ENCODE measurements around the gene P2RX4.
A peak's percentile ranks its signal among the peaks of the same experiment; 100 is the strongest.

The P2RX4 gene

GRCh38 chr12:121259074-121259473, 49.1 kb downstream of the P2RX4 start:
- H2AFZ ChIP-seq (ENCODE audit: low read depth), result no peak overlapping the region
- no peaks in the 10 kb centered on the region for H3K36me3 ChIP-seq (ENCODE audit: insufficient read depth)

GRCh38 chr12:121260091-121260490, 50.2 kb downstream of the P2RX4 start:
- Histone ChIP-seq H3K27me3 (ENCODE audit: insufficient read depth, low read depth) (no peaks in the 10 kb centered on the region), H3K4me3 (IDR thresholded peaks at IDR 0.05; ENCODE audit: insufficient read depth, low read depth, low read length) (no peak overlapping the region), H3K4me1 (ENCODE audit: low read depth, poor library complexity, severe bottlenecking) (peaks cover 16% of the 10 kb centered on the region), H3K4me2 (no peak overlapping the region), H3K9ac (no peak overlapping the region), H3K36me3 (ENCODE audit: insufficient read depth) (no peaks in the 10 kb centered on the region), H3K79me2 (ENCODE audit: insufficient read depth, low read depth) (no peaks in the 10 kb centered on the region), H2AFZ (ENCODE audit: low read depth) (no peak overlapping the region), H3K27ac (no peak overlapping the region), H4K20me1 (ENCODE audit: insufficient read depth) (no peaks in the 10 kb centered on the region)
- TF ChIP-seq CTCF (conservative IDR thresholded peaks at IDR 0.05; ENCODE audit: low read depth, low read length), result no peak

More at GRCh38 chr12:121259074-121259473, 49.1 kb downstream of the P2RX4 start:
- Histone ChIP-seq H4K20me1 (ENCODE audit: insufficient read depth) (no peaks in the 10 kb centered on the region), H3K27me3 (ENCODE audit: insufficient read depth, low read depth) (no peaks in the 10 kb centered on the region), H3K4me1 (ENCODE audit: low read depth, poor library complexity, severe bottlenecking) (peaks cover 25% of the 10 kb centered on the region), H3K79me2 (ENCODE audit: insufficient read depth, low read depth) (no peaks in the 10 kb centered on the region), H3K27ac (peak overlapping the region; percentile 13; the same call in 1 of the 2 replicates), H3K4me3 (IDR thresholded peaks at IDR 0.05; ENCODE audit: insufficient read depth, low read depth, low read length) (no peak overlapping the region), H3K4me2 (no peak overlapping the region), H3K9ac (no peak overlapping the region)
- TF ChIP-seq CTCF (conservative IDR thresholded peaks at IDR 0.05; ENCODE audit: low read depth, low read length), result no peak

- Histone ChIP-seq H3K79me2 (ENCODE audit: insufficient read depth, low read depth) (no peaks in the 10 kb centered on the region), H3K9ac (no peak overlapping the region)
Observed at GRCh38 chr12:121261398-121261797, 51.5 kb downstream of the P2RX4 start.

GRCh38 chr12:121263206-121263935, 53.4 kb downstream of the P2RX4 start:
- no peak overlapping the region for H3K9ac ChIP-seq
- no peak for TF ChIP-seq CTCF (conservative IDR thresholded peaks at IDR 0.05; ENCODE audit: low read depth, low read length)
- no peaks in the 10 kb centered on the region for H3K79me2 ChIP-seq (ENCODE audit: insufficient read depth, low read depth)
- H3K4me1 ChIP-seq (ENCODE audit: low read depth, poor library complexity, severe bottlenecking), result peaks cover 13% of the 10 kb centered on the region
- H3K27me3 ChIP-seq (ENCODE audit: insufficient read depth, low read depth), result no peaks in the 10 kb centered on the region
- H3K36me3 ChIP-seq (ENCODE audit: insufficient read depth), result no peaks in the 10 kb centered on the region
- no peak overlapping the region for H3K4me3 ChIP-seq (IDR thresholded peaks at IDR 0.05; ENCODE audit: insufficient read depth, low read depth, low read length)
- H3K27ac ChIP-seq, result no peak overlapping the region
- no peaks in the 10 kb centered on the region for H4K20me1 ChIP-seq (ENCODE audit: insufficient read depth)
- H3K4me2 ChIP-seq, result no peak overlapping the region
- H2AFZ ChIP-seq (ENCODE audit: low read depth), result no peak overlapping the region

More at GRCh38 chr12:121261398-121261797, 51.5 kb downstream of the P2RX4 start:
- peaks cover 16% of the 10 kb centered on the region for H3K4me1 ChIP-seq (ENCODE audit: low read depth, poor library complexity, severe bottlenecking)
- H3K4me2 ChIP-seq, result no peak overlapping the region
- no peak overlapping the region for H2AFZ ChIP-seq (ENCODE audit: low read depth)
- H3K4me3 ChIP-seq (IDR thresholded peaks at IDR 0.05; ENCODE audit: insufficient read depth, low read depth, low read length), result no peak overlapping the region
- no peak for TF ChIP-seq CTCF (conservative IDR thresholded peaks at IDR 0.05; ENCODE audit: low read depth, low read length)
- H3K27ac ChIP-seq, result no peak overlapping the region
- no peaks in the 10 kb centered on the region for H4K20me1 ChIP-seq (ENCODE audit: insufficient read depth)
- H3K27me3 ChIP-seq (ENCODE audit: insufficient read depth, low read depth), result no peaks in the 10 kb centered on the region
- no peaks in the 10 kb centered on the region for H3K36me3 ChIP-seq (ENCODE audit: insufficient read depth)
